DND-41 (cell line): ENCODE data around the gene COMTD1.

ENCODE experiments used
- ATAC-seq: fragments of 200-7000 bp; cut with Tn5 transposase; 3 replicates; pipeline ENCODE4 v1.9.1; 2021; ENCODE audit warnings: low read depth; ENCODE audit not compliant: insufficient read depth
- DNase-seq: peaks from one replicate; pipeline ENCODE4 v3.0.0-alpha.2; 2020
- H2AFZ ChIP-seq: 2 replicates; pipeline ENCODE4 v1.6.0; 2012; ENCODE audit warnings: low read depth, low read length
- H3K27ac ChIP-seq: 2 replicates; pipeline ENCODE4 v1.5.1; 2012; ENCODE audit warnings: low read length, inconsistent platforms
- H3K27me3 ChIP-seq: fragments of 200-600 bp; sonication (generic); 2 replicates; pipeline ENCODE4 v1.6.0; 2012; ENCODE audit warnings: low read length, mild to moderate bottlenecking, inconsistent platforms; ENCODE audit not compliant: insufficient read depth, poor library complexity
- H3K36me3 ChIP-seq: 2 replicates; pipeline ENCODE4 v1.5.1; 2012; ENCODE audit warnings: low read length, inconsistent platforms; ENCODE audit not compliant: insufficient read depth
- H3K4me1 ChIP-seq: 2 replicates; pipeline ENCODE4 v1.5.1; 2012; ENCODE audit warnings: mild to moderate bottlenecking, low read length; ENCODE audit not compliant: insufficient read depth
- H3K4me2 ChIP-seq: 2 replicates; pipeline ENCODE4 v1.6.0; 2012; ENCODE audit warnings: mild to moderate bottlenecking, moderate library complexity, low read length, inconsistent platforms; ENCODE audit not compliant: insufficient read depth
- H3K4me3 ChIP-seq, 2 experiments: fragments of 200-600 bp in 1 of 2; shearing (Covaris generic) in 1 of 2; 2 replicates each; pipeline ENCODE4 v1.5.1; 2012 to 2016; ENCODE audit warnings: inconsistent platforms in 2 of 2, low read length in 2 of 2, mild to moderate bottlenecking in 2 of 2, low read depth in 1 of 2, moderate library complexity in 1 of 2
- H3K79me2 ChIP-seq: 2 replicates; pipeline ENCODE4 v1.6.0; 2012; ENCODE audit warnings: low read length, inconsistent platforms; ENCODE audit not compliant: insufficient read depth
- H3K9ac ChIP-seq: 2 replicates; pipeline ENCODE4 v1.6.0; 2012; ENCODE audit warnings: low read depth, mild to moderate bottlenecking, inconsistent platforms, low read length, moderate library complexity
- H3K9me3 ChIP-seq: 2 replicates; pipeline ENCODE4 v1.5.1; 2012; ENCODE audit warnings: low read length, moderate library complexity, mild to moderate bottlenecking, inconsistent platforms; ENCODE audit not compliant: insufficient read depth, severe bottlenecking
- H4K20me1 ChIP-seq: 2 replicates; pipeline ENCODE4 v1.6.0; 2012; ENCODE audit warnings: low read length; ENCODE audit not compliant: insufficient read depth
- EZH2 ChIP-seq: IDR thresholded peaks from 3 replicates; pipeline ENCODE4 v1.6.1; 2012; ENCODE audit warnings: borderline replicate concordance, low read depth, mild to moderate bottlenecking, moderate library complexity, low read length, inconsistent platforms; ENCODE audit not compliant: severe bottlenecking
- TF ChIP-seq, protein P1 (sequence below): IDR thresholded peaks from 2 replicates; pipeline ENCODE4 v1.5.1; 2012; ENCODE audit warnings: borderline replicate concordance, low read length, moderate library complexity, mild to moderate bottlenecking; ENCODE audit not compliant: poor library complexity, severe bottlenecking; ENCODE audit errors: extremely low read depth

COMTD1 gene

DNA sequence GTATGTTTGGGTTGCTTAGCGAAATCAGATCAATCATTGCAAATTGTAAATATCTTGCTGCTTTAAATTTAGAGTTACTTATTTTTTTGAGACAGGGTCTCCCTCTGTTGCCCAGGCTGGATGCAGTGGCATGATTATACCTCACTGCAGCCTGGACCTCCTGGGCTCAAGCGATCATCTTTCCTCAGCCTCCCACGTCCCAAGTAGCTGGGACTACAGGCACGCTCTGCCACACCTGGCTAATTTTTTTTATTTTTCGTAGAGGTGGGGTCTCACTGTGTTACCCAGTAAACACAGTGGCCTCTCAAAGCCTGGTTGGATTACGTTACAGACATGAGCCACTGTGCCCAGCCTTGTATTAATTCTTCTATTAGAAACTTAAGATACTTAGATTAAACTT is 23.4 kb downstream of the COMTD1 start:
- DNase-seq, result no peak
- H3K79me2 ChIP-seq, result peaks cover 68% of the 10 kb centered on the region
- peaks cover 33% of the 10 kb centered on the region for H3K4me1 ChIP-seq
- no peak for TF ChIP-seq EZH2
- TF ChIP-seq, protein P1, sequence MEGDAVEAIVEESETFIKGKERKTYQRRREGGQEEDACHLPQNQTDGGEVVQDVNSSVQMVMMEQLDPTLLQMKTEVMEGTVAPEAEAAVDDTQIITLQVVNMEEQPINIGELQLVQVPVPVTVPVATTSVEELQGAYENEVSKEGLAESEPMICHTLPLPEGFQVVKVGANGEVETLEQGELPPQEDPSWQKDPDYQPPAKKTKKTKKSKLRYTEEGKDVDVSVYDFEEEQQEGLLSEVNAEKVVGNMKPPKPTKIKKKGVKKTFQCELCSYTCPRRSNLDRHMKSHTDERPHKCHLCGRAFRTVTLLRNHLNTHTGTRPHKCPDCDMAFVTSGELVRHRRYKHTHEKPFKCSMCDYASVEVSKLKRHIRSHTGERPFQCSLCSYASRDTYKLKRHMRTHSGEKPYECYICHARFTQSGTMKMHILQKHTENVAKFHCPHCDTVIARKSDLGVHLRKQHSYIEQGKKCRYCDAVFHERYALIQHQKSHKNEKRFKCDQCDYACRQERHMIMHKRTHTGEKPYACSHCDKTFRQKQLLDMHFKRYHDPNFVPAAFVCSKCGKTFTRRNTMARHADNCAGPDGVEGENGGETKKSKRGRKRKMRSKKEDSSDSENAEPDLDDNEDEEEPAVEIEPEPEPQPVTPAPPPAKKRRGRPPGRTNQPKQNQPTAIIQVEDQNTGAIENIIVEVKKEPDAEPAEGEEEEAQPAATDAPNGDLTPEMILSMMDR, result no peak
- H3K27ac ChIP-seq, result no peak overlapping the region
- H3K27me3 ChIP-seq, result no peaks in the 10 kb centered on the region
- H3K4me2 ChIP-seq, result peak overlapping the region; percentile 81
- H4K20me1 ChIP-seq, result peaks cover 32% of the 10 kb centered on the region; the same call in 1 of the 2 replicates
- ATAC-seq, result no peak
- H3K36me3 ChIP-seq, result peaks cover 55% of the 10 kb centered on the region
- peak overlapping the region in 1 of 2 experiments; percentile 73; a peak in 2 of 4 replicates for H3K4me3 ChIP-seq
- no peaks in the 10 kb centered on the region for H3K9me3 ChIP-seq
- H3K9ac ChIP-seq, result peak overlapping the region; percentile 72
- H2AFZ ChIP-seq, result no peak overlapping the region

DNA sequence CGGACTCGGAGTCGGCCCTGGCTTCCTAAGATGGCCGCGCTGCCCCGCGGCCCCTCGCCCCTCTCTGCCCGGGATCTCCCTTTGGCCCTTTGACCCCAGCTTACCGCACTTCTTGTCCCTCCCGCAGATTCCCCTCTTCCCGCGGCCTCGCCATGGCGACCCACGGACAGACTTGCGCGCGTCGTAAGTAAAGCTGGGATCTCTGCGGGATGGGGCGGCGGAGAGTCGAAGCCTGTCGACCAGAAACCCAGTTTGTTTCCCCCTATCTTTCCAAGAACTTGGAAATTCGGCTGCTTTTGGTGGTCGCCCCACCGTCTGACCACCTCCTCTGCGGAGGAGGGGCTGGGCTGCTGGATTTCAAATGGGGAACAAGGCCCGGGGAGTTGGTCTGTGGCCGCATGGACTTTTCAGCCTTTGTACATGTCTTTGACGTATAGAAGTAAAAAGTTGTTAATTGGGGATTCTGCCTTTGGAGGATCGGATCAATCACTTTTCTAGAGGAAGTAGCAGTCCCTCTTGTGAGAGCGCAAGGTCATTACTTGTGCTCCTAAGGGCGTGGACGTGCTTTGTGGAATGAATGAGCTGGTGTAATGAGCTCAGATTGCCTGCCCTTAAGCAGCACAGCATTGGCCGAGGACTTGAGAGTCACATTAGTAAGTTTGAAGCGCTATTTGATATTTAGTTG is 24.6 kb downstream of the COMTD1 start:
- DNase-seq, result peak; percentile 27
- no peak for TF ChIP-seq EZH2
- TF ChIP-seq, protein P1, result no peak
- H3K9ac ChIP-seq, result peak overlapping the region; percentile 72
- H3K36me3 ChIP-seq, result peaks cover 43% of the 10 kb centered on the region
- no peaks in the 10 kb centered on the region for H3K9me3 ChIP-seq
- ATAC-seq, result no peak; the same call in 2 of the 3 replicates
- peak overlapping the region; percentile 99 for H2AFZ ChIP-seq
- H3K27ac ChIP-seq, result peak overlapping the region; percentile 100
- peaks cover 56% of the 10 kb centered on the region for H3K79me2 ChIP-seq
- no peaks in the 10 kb centered on the region for H3K27me3 ChIP-seq
- H3K4me1 ChIP-seq, result peaks cover 33% of the 10 kb centered on the region
- H3K4me2 ChIP-seq, result peak overlapping the region; percentile 81
- H3K4me3 ChIP-seq, result peak overlapping the region; percentile 73 to 95
- peaks cover 21% of the 10 kb centered on the region; the same call in 1 of the 2 replicates for H4K20me1 ChIP-seq

DNA sequence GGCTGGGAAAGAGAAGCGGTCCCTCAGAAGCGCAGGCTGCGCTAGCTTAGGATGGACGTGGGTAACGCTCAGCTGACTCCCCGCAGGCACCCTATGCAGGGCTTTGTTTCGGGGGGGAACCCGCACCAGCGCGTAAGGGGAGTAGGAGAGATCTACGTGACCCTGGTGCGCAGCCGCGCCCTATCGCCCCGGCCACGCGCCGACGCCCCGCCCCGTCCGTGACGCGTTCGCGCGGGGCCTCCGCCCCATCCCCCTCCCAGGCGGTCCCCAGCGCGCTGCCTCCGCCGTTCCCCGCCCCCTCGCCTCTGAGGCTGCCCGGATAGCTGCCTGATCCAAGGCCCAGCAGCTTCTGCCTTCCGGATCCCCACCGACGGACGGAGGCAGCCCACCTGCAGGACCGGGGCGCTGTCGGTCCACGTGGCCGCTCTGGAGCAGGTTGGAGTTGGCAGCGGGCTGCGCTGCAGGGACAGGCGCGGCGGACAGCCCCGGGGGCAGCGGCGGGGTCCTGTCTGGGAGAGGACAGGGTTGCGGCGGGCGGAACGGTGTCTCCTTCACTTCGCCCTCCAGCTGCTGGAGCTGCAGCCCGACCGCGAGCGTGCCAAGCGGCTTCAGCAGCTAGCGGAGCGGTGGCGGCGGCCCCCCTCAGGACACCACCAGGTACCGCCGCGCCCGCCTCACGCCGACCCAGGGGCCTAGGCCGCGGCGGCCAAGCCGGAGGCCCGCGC is 25.3 kb downstream of the COMTD1 start, which contains the start of gene VDAC2:
VDAC2 (plus strand) TSS at position 515 of the 725 bp plus-strand sequence. CDS start 363 bp downstream, outside the sequence.
- Histone ChIP-seq H3K27me3 (no peaks in the 10 kb centered on the region), H3K27ac (peak within 1 kb of the TSS; percentile 100), H2AFZ (peak within 1 kb of the TSS; percentile 99), H3K79me2 (peaks cover 49% of the 10 kb centered on the region), H4K20me1 (peaks cover 16% of the 10 kb centered on the region; the same call in 1 of the 2 replicates), H3K4me1 (peaks cover 33% of the 10 kb centered on the region), H3K9me3 (no peaks in the 10 kb centered on the region), H3K4me2 (peak within 1 kb of the TSS; percentile 81), H3K9ac (peak within 1 kb of the TSS; percentile 72), H3K4me3 (peak within 1 kb of the TSS; percentile 73 to 95), H3K36me3 (peaks cover 36% of the 10 kb centered on the region)
- ATAC-seq (peak; percentile 81), DNase-seq (peak; percentile 93)
- TF ChIP-seq, protein P1, result no peak
- TF ChIP-seq EZH2, result no peak
